ENCODE measurements around the gene AADAC. TPM values are rescaled to one million over a fixed set of nuclear protein-coding genes. Genes with fewer than 3 reads are reported as not detected.

The AADAC gene
- total RNA-seq, 1 donor from 2014 or later: not detected

- no peak for DNase-seq (ENCODE audit: low spot score, unreplicated experiment)
- Mint-ChIP-seq H3K9me3 (ENCODE audit: low read depth) (no peaks in the 10 kb centered on the region), H3K27me3 (no peaks in the 10 kb centered on the region), H3K4me1 (ENCODE audit: low read depth) (peaks cover 24% of the 10 kb centered on the region), H3K4me3 (ENCODE audit: low read depth) (no peak overlapping the region), H3K27ac (no peak overlapping the region), H3K36me3 (ENCODE audit: insufficient read depth) (no peaks in the 10 kb centered on the region)
- TF ChIP-seq, protein P1, sequence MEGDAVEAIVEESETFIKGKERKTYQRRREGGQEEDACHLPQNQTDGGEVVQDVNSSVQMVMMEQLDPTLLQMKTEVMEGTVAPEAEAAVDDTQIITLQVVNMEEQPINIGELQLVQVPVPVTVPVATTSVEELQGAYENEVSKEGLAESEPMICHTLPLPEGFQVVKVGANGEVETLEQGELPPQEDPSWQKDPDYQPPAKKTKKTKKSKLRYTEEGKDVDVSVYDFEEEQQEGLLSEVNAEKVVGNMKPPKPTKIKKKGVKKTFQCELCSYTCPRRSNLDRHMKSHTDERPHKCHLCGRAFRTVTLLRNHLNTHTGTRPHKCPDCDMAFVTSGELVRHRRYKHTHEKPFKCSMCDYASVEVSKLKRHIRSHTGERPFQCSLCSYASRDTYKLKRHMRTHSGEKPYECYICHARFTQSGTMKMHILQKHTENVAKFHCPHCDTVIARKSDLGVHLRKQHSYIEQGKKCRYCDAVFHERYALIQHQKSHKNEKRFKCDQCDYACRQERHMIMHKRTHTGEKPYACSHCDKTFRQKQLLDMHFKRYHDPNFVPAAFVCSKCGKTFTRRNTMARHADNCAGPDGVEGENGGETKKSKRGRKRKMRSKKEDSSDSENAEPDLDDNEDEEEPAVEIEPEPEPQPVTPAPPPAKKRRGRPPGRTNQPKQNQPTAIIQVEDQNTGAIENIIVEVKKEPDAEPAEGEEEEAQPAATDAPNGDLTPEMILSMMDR (IDR thresholded peaks at IDR 0.05; ENCODE audit: unreplicated experiment): no peak
Observed at GRCh38 chr3:151856641-151857040, 42.7 kb downstream of the AADAC start.

- H3K36me3 Mint-ChIP-seq (ENCODE audit: insufficient read depth): no peaks in the 10 kb centered on the region
- TF ChIP-seq, protein P1 (IDR thresholded peaks at IDR 0.05; ENCODE audit: unreplicated experiment): no peak
- peak overlapping the region; percentile 76 for H3K27ac Mint-ChIP-seq
- no peaks in the 10 kb centered on the region for H3K27me3 Mint-ChIP-seq
- no peak for DNase-seq (ENCODE audit: low spot score, unreplicated experiment)
- no peak overlapping the region for H3K4me3 Mint-ChIP-seq (ENCODE audit: low read depth)
- peaks cover 24% of the 10 kb centered on the region for H3K4me1 Mint-ChIP-seq (ENCODE audit: low read depth)
- no peaks in the 10 kb centered on the region for H3K9me3 Mint-ChIP-seq (ENCODE audit: low read depth)
Observed at GRCh38 chr3:151859233-151859673, 45.3 kb downstream of the AADAC start.

DNA sequence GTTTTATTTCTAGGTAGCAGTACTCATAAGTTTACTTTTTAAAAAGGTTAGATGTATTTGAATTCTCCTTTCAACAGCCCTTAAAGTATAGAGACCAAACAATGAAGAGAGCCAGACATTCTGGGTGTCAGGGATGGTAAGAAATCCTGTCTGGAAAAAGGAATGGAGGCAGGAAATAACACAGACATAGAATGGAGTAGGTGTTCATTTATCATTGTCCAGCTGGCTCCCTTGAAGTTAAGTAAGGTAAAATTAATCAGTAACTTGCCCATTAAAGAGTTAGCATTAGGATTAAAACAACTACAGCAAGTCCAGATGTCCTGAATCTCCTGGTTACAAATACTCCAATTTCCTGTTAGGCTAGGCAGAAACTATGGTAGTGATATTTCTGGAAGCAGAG is 46.0 kb downstream of the AADAC start:
- Mint-ChIP-seq H3K27me3 (no peaks in the 10 kb centered on the region), H3K4me3 (ENCODE audit: low read depth) (no peak overlapping the region), H3K9me3 (ENCODE audit: low read depth) (no peaks in the 10 kb centered on the region), H3K36me3 (ENCODE audit: insufficient read depth) (no peaks in the 10 kb centered on the region), H3K4me1 (ENCODE audit: low read depth) (peaks cover 24% of the 10 kb centered on the region), H3K27ac (peak overlapping the region; percentile 76)
- DNase-seq (ENCODE audit: low spot score, unreplicated experiment): no peak
- TF ChIP-seq, protein P1 (IDR thresholded peaks at IDR 0.05; ENCODE audit: unreplicated experiment): no peak

GRCh38 chr3:151863611-151864010 is 49.7 kb downstream of the AADAC start:
- H3K4me3 Mint-ChIP-seq (ENCODE audit: low read depth): no peak overlapping the region
- H3K4me1 Mint-ChIP-seq (ENCODE audit: low read depth): peaks cover 33% of the 10 kb centered on the region
- no peak overlapping the region for H3K27ac Mint-ChIP-seq

DNA sequence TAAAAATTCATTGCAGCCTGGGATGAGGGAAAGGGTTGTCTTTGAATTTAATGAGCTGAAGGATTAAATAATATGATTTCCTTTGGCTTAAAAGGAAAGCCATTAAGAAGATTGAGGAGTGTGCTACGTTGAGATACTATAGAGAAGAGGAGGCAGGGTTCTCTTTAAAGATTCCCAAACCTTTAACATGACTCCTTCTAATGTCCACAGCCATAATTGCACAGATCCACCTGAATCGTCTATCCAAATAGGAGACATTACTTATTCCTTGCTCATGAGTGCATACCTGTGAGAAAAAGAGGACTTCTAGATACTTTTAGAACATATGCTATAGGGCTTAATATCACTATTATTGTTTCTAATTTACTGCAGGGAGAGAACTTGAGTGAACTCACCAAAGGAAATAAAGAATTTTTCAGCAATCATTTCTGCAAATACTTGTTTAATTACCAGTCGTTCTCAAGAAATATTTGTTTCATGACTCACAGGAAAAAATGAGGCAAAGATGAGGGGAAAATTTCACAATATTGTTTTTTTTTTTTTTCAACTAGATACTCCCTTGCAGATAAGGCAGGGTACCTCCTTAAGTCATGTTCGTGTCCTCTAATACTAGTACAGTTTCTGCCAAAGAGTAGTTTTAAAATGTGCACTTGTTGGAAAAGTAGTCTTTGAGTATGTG is 50.6 kb downstream of the AADAC start:
- H3K27ac Mint-ChIP-seq: no peak overlapping the region
- no peaks in the 10 kb centered on the region for H3K27me3 Mint-ChIP-seq
- TF ChIP-seq, protein P1 (IDR thresholded peaks at IDR 0.05; ENCODE audit: unreplicated experiment): no peak
- H3K4me1 Mint-ChIP-seq (ENCODE audit: low read depth): peaks cover 33% of the 10 kb centered on the region
- no peak overlapping the region for H3K4me3 Mint-ChIP-seq (ENCODE audit: low read depth)
- no peak for DNase-seq (ENCODE audit: low spot score, unreplicated experiment)
- H3K9me3 Mint-ChIP-seq (ENCODE audit: low read depth): no peaks in the 10 kb centered on the region
- H3K36me3 Mint-ChIP-seq (ENCODE audit: insufficient read depth): no peaks in the 10 kb centered on the region

More at GRCh38 chr3:151863611-151864010, 49.7 kb downstream of the AADAC start:
- no peak for DNase-seq (ENCODE audit: low spot score, unreplicated experiment)
- TF ChIP-seq, protein P1 (IDR thresholded peaks at IDR 0.05; ENCODE audit: unreplicated experiment): no peak
- Mint-ChIP-seq H3K36me3 (ENCODE audit: insufficient read depth) (no peaks in the 10 kb centered on the region), H3K27me3 (no peaks in the 10 kb centered on the region), H3K9me3 (ENCODE audit: low read depth) (no peaks in the 10 kb centered on the region)
